Panc1 (cell line): Measurements from ENCODE around the gene HTATIP2. TPM values are rescaled to one million over a fixed set of nuclear protein-coding genes. Genes with fewer than 3 reads are reported as not detected.

Experiments used
- ATAC-seq: fragments of 200-7000 bp; cut with Tn5 transposase; 2 replicates; pipeline ENCODE4 v1.9.1; 2020; ENCODE audit warnings: mild to moderate bottlenecking, moderate library complexity
- BruUV-seq: library from RNA; stranded (reverse); fragments of 400-500 nt; replicated peaks from 2 replicates; lab custom pipeline; 2021; lab: Mats Ljungman, UMichigan
- CTCF ChIA-PET: fragments of 300-600 bp; sonication (Branson Sonifier 250); formaldehyde crosslinking; loops from one replicate; lab custom pipeline; 2022; ENCODE audit warnings: antibody characterized with exemption; lab: Charles Lee
- POLR2A ChIA-PET: fragments of 300-600 bp; sonication (Branson Sonifier 250); formaldehyde crosslinking; loops from one replicate; lab custom pipeline; 2022; ENCODE audit warnings: antibody characterized with exemption; lab: Charles Lee
- DNase-seq: peaks from one replicate; pipeline ENCODE4 v3.0.0-alpha.2; 2010; ENCODE audit warnings: low read depth, low spot score
- H3K27ac ChIP-seq: 2 replicates; pipeline ENCODE4 v1.5.1; 2011; ENCODE audit warnings: mild to moderate bottlenecking, low read length, inconsistent platforms
- H3K27me3 ChIP-seq: fragments of 200-500 bp; sonication (Bioruptor generic); 2 replicates; pipeline ENCODE4 v1.6.0; 2014; ENCODE audit warnings: low read length, inconsistent platforms; ENCODE audit not compliant: control insufficient read depth, insufficient read depth
- H3K36me3 ChIP-seq: fragments of 200-500 bp; sonication (Bioruptor generic); 2 replicates; pipeline ENCODE4 v1.5.1; 2014; ENCODE audit warnings: inconsistent platforms, mild to moderate bottlenecking, low read length, moderate library complexity; ENCODE audit not compliant: control insufficient read depth, insufficient read depth
- H3K4me1 ChIP-seq: 2 replicates; pipeline ENCODE4 v1.5.1; 2011; ENCODE audit warnings: inconsistent platforms, mild to moderate bottlenecking, low read length, moderate library complexity; ENCODE audit not compliant: control insufficient read depth, insufficient read depth
- H3K4me3 ChIP-seq, 2 experiments: 2 replicates each; pipeline ENCODE4 v1.5.1; 2011 to 2012; ENCODE audit warnings: low read depth in 2 of 2, low read length in 2 of 2, mild to moderate bottlenecking in 2 of 2, inconsistent platforms in 1 of 2, moderate library complexity in 1 of 2
- H3K9me3 ChIP-seq: fragments of 200-500 bp; sonication (Bioruptor generic); 2 replicates; pipeline ENCODE4 v1.5.1; 2014; ENCODE audit warnings: low read depth, mild to moderate bottlenecking, inconsistent platforms, low read length, moderate library complexity; ENCODE audit not compliant: control insufficient read depth, insufficient read depth
- CTCF ChIP-seq: fragments of 450-650 bp; IDR thresholded peaks from 2 replicates; pipeline ENCODE4 v1.5.1; 2017; ENCODE audit warnings: mild to moderate bottlenecking
- POLR2AphosphoS5 ChIP-seq: IDR thresholded peaks from 2 replicates; pipeline ENCODE4 v1.6.1; 2012; ENCODE audit warnings: mild to moderate bottlenecking, low read depth, low read length, moderate library complexity
- REST ChIP-seq, 2 experiments: IDR thresholded peaks; 2 replicates each; pipeline ENCODE4 v1.6.1; 2011 to 2012; ENCODE audit warnings: low read depth in 2 of 2, control low read depth in 1 of 2, low read length in 1 of 2, mild to moderate bottlenecking in 1 of 2, moderate library complexity in 1 of 2; ENCODE audit not compliant: insufficient read depth in 1 of 2
- SIN3A ChIP-seq: IDR thresholded peaks from 2 replicates; pipeline ENCODE4 v1.6.1; 2012; ENCODE audit warnings: low read depth, mild to moderate bottlenecking, low read length, moderate library complexity, borderline replicate concordance; ENCODE audit not compliant: insufficient read depth
- TCF7L2 ChIP-seq: IDR thresholded peaks from 2 replicates; pipeline ENCODE4 v1.6.1; 2011; ENCODE audit warnings: mild to moderate bottlenecking, low read depth, low read length, inconsistent platforms
- in situ Hi-C: cut with HindIII; loops from 2 replicates; pipeline ENCODE4 v1.10.0; 2016; ENCODE audit warnings: low sequenced_read_pairs, low pct_unique_long_range_greater_than_20kb
- intact Hi-C: fragments of 100-400 bp; cut with micrococcal nuclease; formaldehyde crosslinking; loops from one replicate; pipeline ENCODE4 v1.10.0; 2022; ENCODE audit not compliant: unreplicated experiment
- total RNA-seq: library from RNA; stranded (reverse); gene quantifications from one replicate; pipeline ENCODE4 v1.2.1, GENCODE V29; 2021; ENCODE audit not compliant: unreplicated experiment

The HTATIP2 gene
- total RNA-seq, 1 experiment from 2014 or later: 68.9 TPM

- no peak overlapping the region for H3K27ac ChIP-seq
- peaks cover 5% of the 10 kb centered on the region; the same call in 1 of the 2 replicates for H3K27me3 ChIP-seq
- no peaks in the 10 kb centered on the region for H3K36me3 ChIP-seq
- no peak for DNase-seq
- no peak for TF ChIP-seq CTCF
- TF ChIP-seq REST (IDR thresholded peaks at IDR 0.05; ENCODE audit: insufficient read depth in 1 of 2, low read depth in 2 of 2, low read length in 1 of 2): no peak
- TF ChIP-seq POLR2AphosphoS5: no peak
- no peaks in the 10 kb centered on the region for H3K4me1 ChIP-seq
- ChIA-PET CTCF (no interaction called here), POLR2A (no interaction called here)
- ATAC-seq: no peak
- in situ Hi-C loops: no loop called here
- intact Hi-C loops: no loop called here
- no TSS peak for BruUV-seq
- H3K4me3 ChIP-seq: no peak overlapping the region
- H3K9me3 ChIP-seq: no peaks in the 10 kb centered on the region
Measured at GRCh38 chr11:20342347-20343141, 21.0 kb upstream of the HTATIP2 start.

- Histone ChIP-seq H3K9me3 (no peaks in the 10 kb centered on the region), H3K36me3 (no peaks in the 10 kb centered on the region), H3K4me3 (no peak overlapping the region), H3K4me1 (no peaks in the 10 kb centered on the region), H3K27me3 (0 out of 2 replicates have a peak, but pooled peaks cover 2% of the 10 kb centered on the region), H3K27ac (no peak overlapping the region)
- BruUV-seq: no TSS peak
- no peak for ATAC-seq
- intact Hi-C loops: loop anchor here (10.0 kb wide), 1 partner anchor 406 kb away; no protein-coding TSS in a partner anchor
- DNase-seq: no peak
- TF ChIP-seq SIN3A: no peak
- no peak for TF ChIP-seq CTCF
- TF ChIP-seq POLR2AphosphoS5: no peak
- TF ChIP-seq TCF7L2: no peak
- no peak for TF ChIP-seq REST (IDR thresholded peaks at IDR 0.05; ENCODE audit: insufficient read depth in 1 of 2, low read depth in 2 of 2, low read length in 1 of 2)
- in situ Hi-C loops: no loop called here
- ChIA-PET CTCF (interaction anchor here (0.8 to 1.3 kb wide), 2 partner anchors 218 to 224 kb away, joined by 3 to 5 read pairs; no protein-coding TSS in a partner anchor), POLR2A (no interaction called here)
Measured at GRCh38 chr11:20351136-20351535, 12.4 kb upstream of the HTATIP2 start.
